H9 (cell line): ENCODE data around the gene OR8B4. TPM values are rescaled to one million over a fixed set of nuclear protein-coding genes. Genes with fewer than 3 reads are reported as not detected.

Source experiments
- DNase-seq: peaks from one replicate; pipeline ENCODE4 v3.0.0-alpha.2; 2017
- H2AFZ ChIP-seq: one replicate; pipeline ENCODE4 v1.6.1; 2013; ENCODE audit warnings: mild to moderate bottlenecking, low read length, control low read depth, moderate library complexity
- H2AK5ac ChIP-seq: 2 replicates; pipeline ENCODE4 v1.6.1; 2013; ENCODE audit warnings: low read length, control low read depth, mixed read lengths; ENCODE audit not compliant: insufficient read length
- H2BK120ac ChIP-seq: one replicate; pipeline ENCODE4 v1.6.1; 2013; ENCODE audit warnings: low read depth, mild to moderate bottlenecking, low read length, control low read depth, inconsistent platforms; ENCODE audit not compliant: poor library complexity, severe bottlenecking
- H2BK12ac ChIP-seq: 2 replicates; pipeline ENCODE4 v1.6.1; 2013; ENCODE audit warnings: low read length, control low read depth, mixed read lengths, low read depth; ENCODE audit not compliant: insufficient read length
- H2BK15ac ChIP-seq: 2 replicates; pipeline ENCODE4 v1.6.1; 2013; ENCODE audit warnings: low read depth, low read length, control low read depth
- H2BK20ac ChIP-seq: one replicate; pipeline ENCODE4 v1.6.1; 2013; ENCODE audit warnings: low read depth, mild to moderate bottlenecking, low read length, control low read depth, inconsistent platforms; ENCODE audit not compliant: poor library complexity, severe bottlenecking
- H2BK5ac ChIP-seq: 2 replicates; pipeline ENCODE4 v1.6.1; 2013; ENCODE audit warnings: low read length, control low read depth, mixed read lengths; ENCODE audit not compliant: insufficient read length
- H3K14ac ChIP-seq: 2 replicates; pipeline ENCODE4 v1.6.1; 2013; ENCODE audit warnings: low read length, control low read depth; ENCODE audit not compliant: insufficient read depth
- H3K18ac ChIP-seq: 2 replicates; pipeline ENCODE4 v1.6.1; 2013; ENCODE audit warnings: low read depth, mild to moderate bottlenecking, mixed read lengths, low read length, control low read depth; ENCODE audit not compliant: insufficient read length
- H3K23ac ChIP-seq: 2 replicates; pipeline ENCODE4 v1.6.1; 2013; ENCODE audit warnings: low read length, control low read depth, mixed read lengths, low read depth; ENCODE audit not compliant: insufficient read length
- H3K23me2 ChIP-seq: 2 replicates; pipeline ENCODE4 v1.6.1; 2013; ENCODE audit warnings: low read depth, mild to moderate bottlenecking, mixed read lengths, low read length, control low read depth; ENCODE audit not compliant: insufficient read length, poor library complexity, severe bottlenecking
- H3K27ac ChIP-seq: 2 replicates; pipeline ENCODE4 v1.5.1; 2013; ENCODE audit warnings: low read length, control low read depth, mixed read lengths, low read depth; ENCODE audit not compliant: insufficient read length
- H3K27me3 ChIP-seq: 2 replicates; pipeline ENCODE4 v1.6.1; 2013; ENCODE audit warnings: low read length, control low read depth, inconsistent platforms; ENCODE audit not compliant: insufficient read depth
- H3K4ac ChIP-seq: 2 replicates; pipeline ENCODE4 v1.6.1; 2013; ENCODE audit warnings: low read depth, mild to moderate bottlenecking, control low read depth, inconsistent platforms, low read length, moderate library complexity
- H3K4me1 ChIP-seq: 2 replicates; pipeline ENCODE4 v1.6.1; 2013; ENCODE audit warnings: low read length, control low read depth, inconsistent platforms; ENCODE audit not compliant: insufficient read depth
- H3K4me2 ChIP-seq: 2 replicates; pipeline ENCODE4 v1.6.1; 2013; ENCODE audit warnings: low read length, control low read depth, mixed read lengths; ENCODE audit not compliant: insufficient read length, insufficient read depth
- H3K56ac ChIP-seq: 2 replicates; pipeline ENCODE4 v1.6.1; 2013; ENCODE audit warnings: low read depth, mild to moderate bottlenecking, mixed read lengths, low read length, control low read depth; ENCODE audit not compliant: insufficient read length
- H3K79me1 ChIP-seq: 2 replicates; pipeline ENCODE4 v1.6.1; 2013; ENCODE audit warnings: low read depth, mild to moderate bottlenecking, moderate library complexity, low read length, control low read depth, inconsistent platforms; ENCODE audit not compliant: insufficient read depth, poor library complexity, severe bottlenecking
- H3K79me2 ChIP-seq: 2 replicates; pipeline ENCODE4 v1.6.1; 2013; ENCODE audit warnings: low read length, control low read depth, inconsistent platforms; ENCODE audit not compliant: insufficient read depth
- H3K9ac ChIP-seq: 2 replicates; pipeline ENCODE4 v1.6.1; 2013; ENCODE audit warnings: low read length, control low read depth, mixed read lengths; ENCODE audit not compliant: insufficient read length; ENCODE audit errors: extremely low read depth
- H3K9me3 ChIP-seq: one replicate; pipeline ENCODE4 v1.6.1; 2013; ENCODE audit warnings: low read depth, low read length, inconsistent platforms; ENCODE audit not compliant: control insufficient read depth
- H3T11ph ChIP-seq: one replicate; pipeline ENCODE4 v1.6.1; 2013; ENCODE audit warnings: mild to moderate bottlenecking, low read length, control low read depth, inconsistent platforms
- H4K20me1 ChIP-seq: one replicate; pipeline ENCODE4 v1.6.1; 2013; ENCODE audit not compliant: control insufficient read depth, insufficient read length, insufficient read depth
- H4K5ac ChIP-seq: 2 replicates; pipeline ENCODE4 v1.6.1; 2013; ENCODE audit warnings: low read depth, mild to moderate bottlenecking, mixed read lengths, low read length, control low read depth; ENCODE audit not compliant: insufficient read length
- H4K8ac ChIP-seq: replicated peaks from 2 replicates; pipeline ENCODE4 v1.6.1; 2013; ENCODE audit warnings: low read length, control low read depth, mixed read lengths, low read depth; ENCODE audit not compliant: insufficient read length
- H4K91ac ChIP-seq: 2 replicates; pipeline ENCODE4 v1.6.1; 2013; ENCODE audit warnings: low read depth, mild to moderate bottlenecking, moderate library complexity, mixed read lengths, low read length, control low read depth; ENCODE audit not compliant: insufficient read length
- H3K27ac Mint-ChIP-seq, 3 experiments: 2 replicates in 2 of 3; 3 replicates in 1 of 3; pipeline ENCODE4 v1.8.0; 2020 to 2021; ENCODE audit warnings: mixed read lengths in 3 of 3, mild to moderate bottlenecking in 1 of 3, moderate library complexity in 1 of 3
- H3K27me3 Mint-ChIP-seq: 2 replicates; pipeline ENCODE4 v1.8.0; 2021; ENCODE audit warnings: low read depth, mild to moderate bottlenecking, moderate library complexity, mixed read lengths
- H3K36me3 Mint-ChIP-seq, 3 experiments: 2 replicates in 2 of 3; 3 replicates in 1 of 3; pipeline ENCODE4 v1.8.0; 2020 to 2021; ENCODE audit warnings: low read depth in 3 of 3, mixed read lengths in 3 of 3; ENCODE audit not compliant: insufficient read depth in 1 of 3
- H3K4me1 Mint-ChIP-seq, 2 experiments: 2 replicates each; pipeline ENCODE4 v1.8.0; 2020; ENCODE audit warnings: mixed read lengths in 2 of 2
- H3K4me3 Mint-ChIP-seq, 2 experiments: 2 replicates in 1 of 2; 3 replicates in 1 of 2; pipeline ENCODE4 v1.8.0; 2020 to 2021; ENCODE audit warnings: mild to moderate bottlenecking in 2 of 2, mixed read lengths in 2 of 2, moderate library complexity in 1 of 2
- H3K9me3 Mint-ChIP-seq, 2 experiments: 2 replicates in 1 of 2; 3 replicates in 1 of 2; pipeline ENCODE4 v1.8.0; 2020; ENCODE audit warnings: mild to moderate bottlenecking in 2 of 2, mixed read lengths in 2 of 2, moderate library complexity in 1 of 2
- CTCF ChIP-seq: fragments of 200-600 bp; sonication (generic); conservative IDR thresholded peaks from 3 replicates; pipeline ENCODE4 v1.8.0; 2021; ENCODE audit warnings: antibody characterized with exemption, mild to moderate bottlenecking
- WGBS: extraction: QIAGEN DNeasy Blood & Tissue Kit; methylation state at CpG from one replicate; pipeline ENCODE4 v1.1.7; 2013; ENCODE audit warnings: missing lambda C conversion rate, low lambda C conversion rate, mixed read lengths; ENCODE audit not compliant: insufficient read length; ENCODE audit errors: extremely low coverage; 5-methylcytosine and 5-hydroxymethylcytosine counted together
- total RNA-seq: library from RNA; stranded (reverse); gene quantifications from 2 replicates; pipeline ENCODE4 v1.2.1, GENCODE V29; 2021

OR8B4 gene
- total RNA-seq, 1 experiment from 2014 or later: not detected

DNA sequence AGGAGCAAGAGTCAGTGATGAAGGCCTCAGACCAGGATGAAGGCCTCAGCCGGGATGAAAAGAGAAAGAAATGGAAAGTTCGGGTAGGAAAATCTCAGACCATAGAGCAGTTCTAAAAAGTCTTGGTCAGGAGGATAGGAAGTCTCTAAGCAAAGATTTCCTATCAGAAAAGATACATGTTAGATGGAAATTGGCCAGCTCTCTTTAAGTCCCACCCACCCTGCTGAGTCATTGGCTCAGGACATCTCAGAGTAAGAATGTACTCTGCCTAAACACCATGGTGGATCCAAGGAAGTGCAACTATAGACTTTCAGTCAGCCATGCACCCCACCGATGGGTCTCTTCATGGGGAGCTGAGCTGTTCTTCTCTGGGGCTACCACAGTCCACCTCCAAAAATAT, 30.3 kb downstream of the OR8B4 start:
- TF ChIP-seq CTCF: no peak
- Histone ChIP-seq H2BK120ac (no peak overlapping the region), H3K23me2 (no peaks in the 10 kb centered on the region), H4K91ac (no peak overlapping the region), H3K4me1 (no peaks in the 10 kb centered on the region), H2AK5ac (no peak overlapping the region), H2BK20ac (no peak overlapping the region), H3K23ac (no peak overlapping the region), H2BK5ac (no peak overlapping the region), H4K5ac (no peak overlapping the region), H4K20me1 (no peaks in the 10 kb centered on the region), H2BK12ac (no peak overlapping the region), H3K79me1 (no peaks in the 10 kb centered on the region), H3K4ac (no peak overlapping the region), H3K14ac (no peak overlapping the region), H3K56ac (no peak overlapping the region), H2AFZ (no peak overlapping the region), H3K27me3 (no peaks in the 10 kb centered on the region), H2BK15ac (no peak overlapping the region), H3K4me2 (no peak overlapping the region), H3K27ac (no peak overlapping the region), H3K18ac (no peak overlapping the region), H4K8ac (no peak overlapping the region), H3K9ac (no peak overlapping the region), H3K79me2 (no peaks in the 10 kb centered on the region), H3K9me3 (no peaks in the 10 kb centered on the region), H3T11ph (no peak overlapping the region)
- H3K27me3 Mint-ChIP-seq: no peaks in the 10 kb centered on the region
- H3K4me3 Mint-ChIP-seq: no peak overlapping the region
- H3K36me3 Mint-ChIP-seq: no peaks in the 10 kb centered on the region
- no peaks in the 10 kb centered on the region for H3K4me1 Mint-ChIP-seq
- H3K27ac Mint-ChIP-seq: no peak overlapping the region
- H3K9me3 Mint-ChIP-seq: no peaks in the 10 kb centered on the region
- DNase-seq: no peak
- no CpG with 5 or more reads among the region's 3 CpGs for WGBS
